Keratinocyte (primary cell): ENCODE data around the gene CYP2D6.
A peak's percentile ranks its signal among the peaks of the same experiment; 100 is the strongest.

ENCODE experiments used
- CTCF ChIP-seq, 3 experiments: IDR thresholded peaks in 1 of 3; conservative IDR thresholded peaks in 1 of 3; optimal IDR thresholded peaks in 1 of 3; 2 replicates in 2 of 3; 3 replicates in 1 of 3; pipeline versions ENCODE3 to v1.5.1; 2011; ENCODE audit warnings: low read length in 3 of 3, mild to moderate bottlenecking in 3 of 3, moderate library complexity in 2 of 3, control low read depth in 1 of 3, inconsistent platforms in 1 of 3; ENCODE audit not compliant: insufficient read depth in 2 of 3; ENCODE audit errors: extremely low read depth in 1 of 3
- EZH2 ChIP-seq: IDR thresholded peaks from one replicate; pipeline ENCODE4 v1.6.1; 2012; ENCODE audit warnings: inconsistent platforms, mild to moderate bottlenecking, low read length, moderate library complexity

GRCh38 chr22:42090596-42091454, 39.8 kb downstream of the CYP2D6 start, which contains the start of gene NDUFA6:
- TF ChIP-seq CTCF (optimal IDR thresholded peaks at IDR 0.05 in 1 of 3, IDR thresholded peaks at IDR 0.05 in 1 of 3, conservative IDR thresholded peaks at IDR 0.05 in 1 of 3; ENCODE audit: extremely low read depth in 1 of 3, insufficient read depth in 2 of 3, low read length in 3 of 3) (peak; percentile 87 to 98 (median 91)), EZH2 (no peak)
